Gastrocnemius medialis (tissue), 4 donors: ENCODE measurements around the gene ODC1. TPM values are rescaled to one million over a fixed set of nuclear protein-coding genes. Genes with fewer than 3 reads are reported as not detected.

ENCODE experiments used
- ATAC-seq, 2 donors: fragments of 150-250 bp; one replicate each; pipeline ENCODE4 v1.9.1; 2016
- DNase-seq, 2 donors: peaks; one replicate each; pipeline ENCODE4 v3.0.0-alpha.2; 2019
- H3K27ac ChIP-seq, 4 donors: fragments of 200-600 bp; sonication (generic); 1 replicate in 1 of 4; 2 replicates in 3 of 4; pipeline ENCODE4 v1.5.1; 2016 to 2018; ENCODE audit warnings: mild to moderate bottlenecking in 2 of 4, moderate library complexity in 1 of 4
- H3K27me3 ChIP-seq, 3 donors: fragments of 200-600 bp; sonication (generic) in 2 of 3; 1 replicate in 1 of 3; 2 replicates in 2 of 3; pipeline versions ENCODE4 v1.5.1 to v1.6.0; 2016 to 2019; ENCODE audit warnings: mild to moderate bottlenecking in 1 of 3, moderate library complexity in 1 of 3
- H3K36me3 ChIP-seq, 2 donors: fragments of 200-600 bp; sonication (generic) in 1 of 2; one replicate each; pipeline ENCODE4 v1.5.1; 2017 to 2018
- H3K4me1 ChIP-seq, 2 donors: fragments of 200-600 bp; sonication (generic) in 1 of 2; one replicate each; pipeline ENCODE4 v1.5.1; 2016 to 2017; ENCODE audit warnings: mild to moderate bottlenecking in 2 of 2
- H3K4me3 ChIP-seq, 4 donors: fragments of 200-600 bp; sonication (generic) in 3 of 4; 1 replicate in 1 of 4; 2 replicates in 3 of 4; pipeline ENCODE4 v1.5.1; 2016 to 2019; ENCODE audit warnings: mild to moderate bottlenecking in 2 of 4
- H3K9me3 ChIP-seq, 3 donors: fragments of 200-600 bp; sonication (generic) in 2 of 3; 1 replicate in 1 of 3; 2 replicates in 2 of 3; pipeline ENCODE4 v1.5.1; 2016 to 2019
- POLR2A ChIP-seq, 2 donors: fragments of 450-650 bp; IDR thresholded peaks; one replicate each; pipeline ENCODE4 v1.6.1; 2017; ENCODE audit warnings: antibody characterized with exemption in 2 of 2, mild to moderate bottlenecking in 2 of 2, moderate library complexity in 2 of 2
- in situ Hi-C, 4 donors: fragments of 200-750 bp; cut with MboI; loops; one replicate each; pipeline versions ENCODE4 v1.15.0 to v1.8.0; 2017; ENCODE audit warnings: low sequenced_read_pairs in 4 of 4
- intact Hi-C: fragments of 100-400 bp; cut with DNase I; formaldehyde crosslinking; loops from one replicate; pipeline ENCODE4 v1.15.1; 2023; ENCODE audit warnings: low total_unique reads
- total RNA-seq, 4 donors: library from RNA; depleted of rRNA; stranded (reverse); fragments of >200 nt; gene quantifications; one replicate each; pipeline versions ENCODE4 v1.1.0 to v1.2.3, GENCODE V29; 2016
- TF ChIP-seq, protein P1 (sequence below), 5 experiments: fragments of 450-650 bp in 3 of 5; fragments of 200-600 bp in 2 of 5; sonication (generic) in 2 of 5; IDR thresholded peaks in 4 of 5; conservative IDR thresholded peaks in 1 of 5; 1 replicate in 4 of 5; 2 replicates in 1 of 5; pipeline ENCODE4 v1.5.1; 2016 to 2019; ENCODE audit warnings: antibody characterized with exemption in 5 of 5, mild to moderate bottlenecking in 3 of 5, moderate library complexity in 3 of 5

The ODC1 gene
- total RNA-seq, 4 donors from 2014 or later = 134 to 339 (median 255) TPM

GRCh38 chr2:10407841-10408648 lies 40.1 kb downstream of the ODC1 start:
- no peaks in the 10 kb centered on the region for H3K9me3 ChIP-seq
- no peaks in the 10 kb centered on the region for H3K27me3 ChIP-seq
- peaks cover 53 to 54% of the 10 kb centered on the region in 2 donors for H3K4me1 ChIP-seq
- in situ Hi-C loops = loop anchor here in 1 of 4 donors (10.0 kb wide), 1 partner anchor 283 kb away; the partner anchor contains the start of gene RRM2
- H3K4me3 ChIP-seq = no peak overlapping the region
- intact Hi-C loops = loop anchor here (1.0 to 5.0 kb wide), 3 partner anchors 266 to 335 kb away; no protein-coding TSS in a partner anchor
- ATAC-seq (peak; percentile 52 to 67), DNase-seq (peak; percentile 68 to 79)
- no peaks in the 10 kb centered on the region for H3K36me3 ChIP-seq
- no peak for TF ChIP-seq POLR2A (IDR thresholded peaks at IDR 0.05)
- TF ChIP-seq, protein P1, sequence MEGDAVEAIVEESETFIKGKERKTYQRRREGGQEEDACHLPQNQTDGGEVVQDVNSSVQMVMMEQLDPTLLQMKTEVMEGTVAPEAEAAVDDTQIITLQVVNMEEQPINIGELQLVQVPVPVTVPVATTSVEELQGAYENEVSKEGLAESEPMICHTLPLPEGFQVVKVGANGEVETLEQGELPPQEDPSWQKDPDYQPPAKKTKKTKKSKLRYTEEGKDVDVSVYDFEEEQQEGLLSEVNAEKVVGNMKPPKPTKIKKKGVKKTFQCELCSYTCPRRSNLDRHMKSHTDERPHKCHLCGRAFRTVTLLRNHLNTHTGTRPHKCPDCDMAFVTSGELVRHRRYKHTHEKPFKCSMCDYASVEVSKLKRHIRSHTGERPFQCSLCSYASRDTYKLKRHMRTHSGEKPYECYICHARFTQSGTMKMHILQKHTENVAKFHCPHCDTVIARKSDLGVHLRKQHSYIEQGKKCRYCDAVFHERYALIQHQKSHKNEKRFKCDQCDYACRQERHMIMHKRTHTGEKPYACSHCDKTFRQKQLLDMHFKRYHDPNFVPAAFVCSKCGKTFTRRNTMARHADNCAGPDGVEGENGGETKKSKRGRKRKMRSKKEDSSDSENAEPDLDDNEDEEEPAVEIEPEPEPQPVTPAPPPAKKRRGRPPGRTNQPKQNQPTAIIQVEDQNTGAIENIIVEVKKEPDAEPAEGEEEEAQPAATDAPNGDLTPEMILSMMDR (IDR thresholded peaks at IDR 0.05 in 4 of 5, conservative IDR thresholded peaks at IDR 0.05 in 1 of 5) = no peak
- peak overlapping the region; percentile 62 to 82 (median 73) for H3K27ac ChIP-seq

GRCh38 chr2:10407432-10407831 lies 40.7 kb downstream of the ODC1 start:
- H3K27ac ChIP-seq = peak overlapping the region; percentile 62 to 82 (median 73)
- intact Hi-C loops = loop anchor here (1.0 to 5.0 kb wide), 2 partner anchors 265 to 283 kb away; no protein-coding TSS in a partner anchor
- ATAC-seq (no peak), DNase-seq (no peak)
- H3K4me1 ChIP-seq = peaks cover 53 to 59% of the 10 kb centered on the region in 2 donors
- H3K36me3 ChIP-seq = no peaks in the 10 kb centered on the region
- no peaks in the 10 kb centered on the region for H3K27me3 ChIP-seq
- in situ Hi-C loops = loop anchor here in 1 of 4 donors (10.0 kb wide), 1 partner anchor 283 kb away; the partner anchor contains the start of gene RRM2
- no peaks in the 10 kb centered on the region for H3K9me3 ChIP-seq
- H3K4me3 ChIP-seq = no peak overlapping the region
- TF ChIP-seq, protein P1 (IDR thresholded peaks at IDR 0.05 in 4 of 5, conservative IDR thresholded peaks at IDR 0.05 in 1 of 5) = no peak
- TF ChIP-seq POLR2A (IDR thresholded peaks at IDR 0.05) = no peak

DNA sequence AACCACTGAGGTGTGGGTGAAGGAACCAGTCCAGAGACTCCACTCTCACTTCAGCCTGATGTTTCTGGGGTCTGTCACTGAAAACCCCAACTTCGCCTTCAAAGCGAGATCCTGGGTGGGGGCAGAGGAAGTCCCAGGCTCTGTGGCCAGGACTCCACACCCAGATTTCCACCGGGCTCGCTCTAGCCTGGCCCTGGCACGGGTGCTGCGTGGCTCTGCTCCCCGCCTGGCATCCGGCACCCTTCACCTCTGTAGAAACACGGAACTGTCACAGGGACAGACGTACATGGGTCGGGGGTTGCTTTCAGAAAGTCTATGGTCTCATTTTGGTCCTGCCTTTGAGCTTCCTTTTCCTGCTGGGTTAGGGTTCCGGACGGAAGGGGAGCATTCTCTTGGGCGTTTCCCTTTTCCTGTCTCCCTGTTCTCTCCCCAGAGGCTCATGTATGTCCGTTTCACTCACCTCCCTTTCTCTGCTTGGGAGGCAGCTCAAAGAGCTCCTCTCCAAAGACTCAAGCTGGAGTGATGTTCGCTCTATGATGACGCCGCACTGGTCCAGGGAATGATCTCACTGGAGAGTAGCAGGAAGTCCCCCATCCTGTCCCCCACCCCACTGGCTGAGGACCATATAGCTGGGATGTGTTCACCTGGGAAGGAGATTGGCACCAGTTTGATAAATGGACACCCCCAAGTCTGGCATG lies 41.5 kb downstream of the ODC1 start:
- peak overlapping the region; percentile 66 to 88 (median 81) for H3K27ac ChIP-seq
- H3K4me3 ChIP-seq = peak overlapping the region in 2 of 4 donors; percentile 10 to 21
- ATAC-seq (no peak), DNase-seq (no peak)
- no peak for TF ChIP-seq POLR2A (IDR thresholded peaks at IDR 0.05)
- TF ChIP-seq, protein P1 (IDR thresholded peaks at IDR 0.05 in 4 of 5, conservative IDR thresholded peaks at IDR 0.05 in 1 of 5) = no peak
- peaks cover 53 to 62% of the 10 kb centered on the region in 2 donors for H3K4me1 ChIP-seq
- H3K36me3 ChIP-seq = no peaks in the 10 kb centered on the region
- H3K27me3 ChIP-seq = no peaks in the 10 kb centered on the region
- H3K9me3 ChIP-seq = no peaks in the 10 kb centered on the region
- in situ Hi-C loops = loop anchor here in 1 of 4 donors (10.0 kb wide), 1 partner anchor 282 kb away; the partner anchor contains the start of gene RRM2
- intact Hi-C loops = loop anchor here (1.0 to 5.0 kb wide), 2 partner anchors 264 to 282 kb away; no protein-coding TSS in a partner anchor

DNA sequence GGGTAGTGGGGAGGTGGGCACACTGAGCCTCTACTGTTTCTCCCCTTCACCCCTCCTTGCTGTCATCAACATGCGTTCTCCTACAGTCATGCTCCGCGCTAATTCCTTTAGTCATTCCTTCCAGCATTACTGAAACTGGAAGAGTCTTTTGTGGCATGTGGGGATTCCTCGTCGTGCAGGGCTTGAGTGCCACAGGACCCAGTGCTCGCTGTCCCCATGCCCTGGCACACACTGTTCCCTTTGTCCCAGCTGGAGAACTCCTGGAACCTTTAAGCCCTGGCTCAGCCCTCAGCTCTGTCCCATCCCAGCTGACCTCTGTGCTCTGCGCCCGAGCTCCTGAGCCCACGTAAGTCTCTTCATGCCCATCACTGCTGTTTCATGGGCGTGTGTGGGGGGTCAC lies 42.1 kb downstream of the ODC1 start:
- DNase-seq (peak; percentile 76 to 87), ATAC-seq (peak; percentile 56 to 59)
- no peaks in the 10 kb centered on the region for H3K9me3 ChIP-seq
- no peak for TF ChIP-seq POLR2A (IDR thresholded peaks at IDR 0.05)
- TF ChIP-seq, protein P1 (IDR thresholded peaks at IDR 0.05 in 4 of 5, conservative IDR thresholded peaks at IDR 0.05 in 1 of 5) = no peak
- in situ Hi-C loops (loop anchor here in 1 of 4 donors (10.0 kb wide), 1 partner anchor 281 kb away; the partner anchor contains the start of gene RRM2), intact Hi-C loops (loop anchor here (5.0 kb wide), 1 partner anchor 264 kb away; no protein-coding TSS in a partner anchor)
- H3K36me3 ChIP-seq = no peaks in the 10 kb centered on the region
- H3K4me3 ChIP-seq = peak overlapping the region in 3 of 4 donors; percentile 10 to 21 (median 11)
- H3K27me3 ChIP-seq = no peaks in the 10 kb centered on the region
- peak overlapping the region; percentile 66 to 88 (median 81) for H3K27ac ChIP-seq
- H3K4me1 ChIP-seq = peaks cover 53 to 64% of the 10 kb centered on the region in 2 donors
